ENCODE measurements around the gene SLC16A5.
A peak's percentile ranks its signal among the peaks of the same experiment; 100 is the strongest.

The SLC16A5 gene

GRCh38 chr17:75113798-75114551, 26.2 kb downstream of the SLC16A5 start:
- Histone ChIP-seq H3K4me3 (peak overlapping the region; percentile 50 to 62), H3K27me3 (peaks cover 0 to 3% of the 10 kb centered on the region in 2 donors), H3K4me1 (peaks cover 0 to 44% (median 23%) of the 10 kb centered on the region in 4 donors), H3K27ac (peak overlapping the region; percentile 78 to 81), H3K9me3 (no peaks in the 10 kb centered on the region), H3K36me3 (peaks cover 0 to 8% (median 0%) of the 10 kb centered on the region in 3 donors)
- peak; percentile 92 to 93 for DNase-seq
- TF ChIP-seq, protein P1, sequence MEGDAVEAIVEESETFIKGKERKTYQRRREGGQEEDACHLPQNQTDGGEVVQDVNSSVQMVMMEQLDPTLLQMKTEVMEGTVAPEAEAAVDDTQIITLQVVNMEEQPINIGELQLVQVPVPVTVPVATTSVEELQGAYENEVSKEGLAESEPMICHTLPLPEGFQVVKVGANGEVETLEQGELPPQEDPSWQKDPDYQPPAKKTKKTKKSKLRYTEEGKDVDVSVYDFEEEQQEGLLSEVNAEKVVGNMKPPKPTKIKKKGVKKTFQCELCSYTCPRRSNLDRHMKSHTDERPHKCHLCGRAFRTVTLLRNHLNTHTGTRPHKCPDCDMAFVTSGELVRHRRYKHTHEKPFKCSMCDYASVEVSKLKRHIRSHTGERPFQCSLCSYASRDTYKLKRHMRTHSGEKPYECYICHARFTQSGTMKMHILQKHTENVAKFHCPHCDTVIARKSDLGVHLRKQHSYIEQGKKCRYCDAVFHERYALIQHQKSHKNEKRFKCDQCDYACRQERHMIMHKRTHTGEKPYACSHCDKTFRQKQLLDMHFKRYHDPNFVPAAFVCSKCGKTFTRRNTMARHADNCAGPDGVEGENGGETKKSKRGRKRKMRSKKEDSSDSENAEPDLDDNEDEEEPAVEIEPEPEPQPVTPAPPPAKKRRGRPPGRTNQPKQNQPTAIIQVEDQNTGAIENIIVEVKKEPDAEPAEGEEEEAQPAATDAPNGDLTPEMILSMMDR (IDR thresholded peaks at IDR 0.05): peak; percentile 89 to 95
- intact Hi-C loops (cut with DNase I; ENCODE audit: low total_unique reads): loop anchor here (10.0 kb wide), 1 partner anchor 91 kb away; the partner anchor contains the start of gene NUP85

- TF ChIP-seq, protein P1 (IDR thresholded peaks at IDR 0.05): no peak
- DNase-seq: no peak
- Histone ChIP-seq H3K27ac (peak overlapping the region; percentile 78 to 81), H3K36me3 (peaks cover 0 to 10% (median 0%) of the 10 kb centered on the region in 3 donors), H3K9me3 (no peaks in the 10 kb centered on the region), H3K4me1 (peaks cover 0 to 37% (median 18%) of the 10 kb centered on the region in 4 donors), H3K4me3 (peak overlapping the region; percentile 50 to 62), H3K27me3 (no peaks in the 10 kb centered on the region)
- intact Hi-C loops (cut with DNase I; ENCODE audit: low total_unique reads): loop anchor here (10.0 kb wide), 1 partner anchor 90 kb away; the partner anchor contains the start of gene NUP85
Observed at GRCh38 chr17:75114552-75115314, 27.0 kb downstream of the SLC16A5 start.

DNA sequence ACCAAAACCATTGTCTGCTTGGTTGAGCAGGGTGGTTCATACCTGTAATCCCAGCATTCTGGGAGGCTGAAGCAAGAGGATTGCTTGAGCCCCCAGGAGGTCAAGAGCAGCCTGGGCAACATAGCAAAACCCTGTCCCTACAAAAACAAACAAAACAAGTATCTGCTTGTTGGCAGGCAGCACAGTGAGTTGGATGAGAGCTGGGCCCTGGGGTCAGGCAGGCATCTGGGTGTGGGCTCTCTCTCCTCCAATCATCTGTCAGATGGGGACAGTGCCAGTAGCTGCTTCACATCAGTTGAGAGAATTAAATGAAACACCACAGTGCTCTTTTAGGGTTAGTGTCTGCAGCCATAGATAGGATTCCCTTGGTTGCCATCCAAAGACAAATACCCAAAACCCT, 27.8 kb downstream of the SLC16A5 start:
- Histone ChIP-seq H3K27me3 (no peaks in the 10 kb centered on the region), H3K27ac (no peak overlapping the region), H3K36me3 (peaks cover 0 to 12% (median 0%) of the 10 kb centered on the region in 3 donors), H3K9me3 (no peaks in the 10 kb centered on the region), H3K4me1 (peaks cover 0 to 34% (median 16%) of the 10 kb centered on the region in 4 donors), H3K4me3 (no peak overlapping the region)
- intact Hi-C loops (cut with DNase I; ENCODE audit: low total_unique reads): loop anchor here (10.0 kb wide), 1 partner anchor 89 kb away; the partner anchor contains the start of gene NUP85
- TF ChIP-seq, protein P1 (IDR thresholded peaks at IDR 0.05): no peak
- no peak for DNase-seq

DNA sequence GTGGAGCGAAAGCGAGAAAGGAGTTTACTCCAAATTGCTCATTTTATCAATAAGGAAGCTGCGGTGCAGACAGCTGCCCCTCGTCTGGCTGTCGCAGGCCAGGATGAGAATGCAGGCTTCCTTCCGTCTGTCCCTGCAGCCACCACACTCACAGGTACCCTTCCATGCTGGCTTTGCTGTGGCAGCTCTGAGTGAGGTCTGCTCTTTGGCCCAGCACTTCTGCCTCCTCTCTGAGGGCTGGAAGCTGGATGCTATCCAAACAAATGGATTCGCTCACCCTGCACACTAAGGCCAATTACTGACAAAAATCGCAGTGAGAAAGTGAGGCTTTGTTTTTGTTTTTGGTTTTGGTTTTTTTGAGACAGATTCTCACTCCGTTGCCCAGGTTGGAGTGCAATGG, 29.0 kb downstream of the SLC16A5 start:
- no peaks in the 10 kb centered on the region for H3K27me3 ChIP-seq
- no peak overlapping the region for H3K27ac ChIP-seq
- intact Hi-C loops (cut with DNase I; ENCODE audit: low total_unique reads): loop anchor here (2.0 to 10.0 kb wide), 2 partner anchors 58 to 88 kb away; partner anchors contain the start of gene NUP85
- peaks cover 0 to 23% (median 9%) of the 10 kb centered on the region in 4 donors for H3K4me1 ChIP-seq
- TF ChIP-seq, protein P1 (IDR thresholded peaks at IDR 0.05): no peak
- peaks cover 0 to 20% (median 0%) of the 10 kb centered on the region in 3 donors for H3K36me3 ChIP-seq
- no peak for DNase-seq
- H3K9me3 ChIP-seq: no peaks in the 10 kb centered on the region
- no peak overlapping the region for H3K4me3 ChIP-seq

GRCh38 chr17:75118307-75118706, 30.6 kb downstream of the SLC16A5 start:
- intact Hi-C loops (cut with DNase I; ENCODE audit: low total_unique reads): loop anchor here (10.0 kb wide), 1 partner anchor 86 kb away; the partner anchor contains the start of gene NUP85
- H3K9me3 ChIP-seq: no peaks in the 10 kb centered on the region
- DNase-seq: no peak
- H3K27ac ChIP-seq: no peak overlapping the region
- TF ChIP-seq, protein P1 (IDR thresholded peaks at IDR 0.05): no peak
- peaks cover 0 to 20% (median 0%) of the 10 kb centered on the region in 3 donors for H3K36me3 ChIP-seq
- H3K27me3 ChIP-seq: no peaks in the 10 kb centered on the region
- H3K4me3 ChIP-seq: no peak overlapping the region
- H3K4me1 ChIP-seq: peaks cover 0 to 17% (median 9%) of the 10 kb centered on the region in 4 donors

All from tibial artery (tissue), 4 donors.